Lung (tissue), 12 donors: ENCODE results near the gene HACD2. TPM values are rescaled to one million over a fixed set of nuclear protein-coding genes. Genes with fewer than 3 reads are reported as not detected.

Experiments used
- ATAC-seq: fragments of 200-7000 bp; cut with Tn5 transposase; one replicate; pipeline ENCODE4 v1.9.1; 2020; ENCODE audit warnings: moderate number of reproducible peaks; ENCODE audit not compliant: insufficient read depth, low FRiP score
- DNase-seq, 3 donors: peaks; one replicate each; pipeline ENCODE4 v3.0.0-alpha.2; 2013 to 2017
- H3K27ac ChIP-seq, 2 donors: one replicate each; pipeline ENCODE4 v1.5.1; 2013; ENCODE audit warnings: mild to moderate bottlenecking in 2 of 2, moderate library complexity in 2 of 2, control low read depth in 1 of 2, inconsistent platforms in 1 of 2, low read depth in 1 of 2, low read length in 1 of 2
- H3K27me3 ChIP-seq, 3 donors: one replicate each; pipeline ENCODE4 v1.5.1; 2013; ENCODE audit warnings: low read length in 2 of 3; ENCODE audit not compliant: control insufficient read depth in 3 of 3, insufficient read depth in 3 of 3
- H3K36me3 ChIP-seq, 4 donors: one replicate each; pipeline ENCODE4 v1.5.1; 2013; ENCODE audit warnings: low read length in 4 of 4, mild to moderate bottlenecking in 1 of 4, moderate library complexity in 1 of 4; ENCODE audit not compliant: control insufficient read depth in 4 of 4, insufficient read depth in 4 of 4
- H3K4me1 ChIP-seq, 5 donors: one replicate each; pipeline ENCODE4 v1.5.1; 2013; ENCODE audit warnings: low read length in 5 of 5, mild to moderate bottlenecking in 2 of 5, moderate library complexity in 1 of 5; ENCODE audit not compliant: control insufficient read depth in 5 of 5, insufficient read depth in 5 of 5
- H3K4me3 ChIP-seq: one replicate; pipeline ENCODE4 v1.5.1; 2013; ENCODE audit warnings: mild to moderate bottlenecking, control low read depth, moderate library complexity
- H3K9ac ChIP-seq, 2 donors: one replicate each; pipeline ENCODE4 v1.5.1; 2013; ENCODE audit warnings: low read length in 2 of 2, control low read depth in 1 of 2; ENCODE audit not compliant: insufficient read depth in 1 of 2
- H3K9me3 ChIP-seq, 4 donors: one replicate each; pipeline ENCODE4 v1.5.1; 2013; ENCODE audit warnings: low read length in 3 of 4, mild to moderate bottlenecking in 1 of 4, moderate library complexity in 1 of 4; ENCODE audit not compliant: control insufficient read depth in 4 of 4, insufficient read depth in 3 of 4
- WGBS, 2 donors: extraction: QIAGEN DNeasy Blood & Tissue Kit; methylation state at CpG; one replicate each; pipeline ENCODE4 v1.1.7; 2013; 5-methylcytosine and 5-hydroxymethylcytosine counted together
- polyA plus RNA-seq, 2 donors: library from polyadenylated mRNA; stranded (reverse); fragments of 200-250 nt; gene quantifications; one replicate each; pipeline ENCODE4 v1.2.1, GENCODE V29; 2013
- total RNA-seq, 2 donors: library from RNA; depleted of rRNA in 1 of 2; stranded (reverse); fragments of >200 nt in 1 of 2; gene quantifications; one replicate each; pipeline ENCODE4 v1.2.1, GENCODE V29; 2014 to 2021
- TF ChIP-seq, protein P1 (sequence below): IDR thresholded peaks from 2 replicates; pipeline ENCODE4 v1.5.1; 2012; ENCODE audit warnings: mild to moderate bottlenecking; ENCODE audit errors: control extremely low read depth, extremely low read depth
- donor health status: control.
- donor health status: control.
- donor health status: Bipolar disorder and iron deficiency.
- donor health status: healthy.
- donor health status: DM: yes; HTN: yes; CAD: no.

Gene HACD2
- total and polyA plus RNA-seq, 4 donors, result 17.1 to 40.7 (median 28.2) TPM

DNA sequence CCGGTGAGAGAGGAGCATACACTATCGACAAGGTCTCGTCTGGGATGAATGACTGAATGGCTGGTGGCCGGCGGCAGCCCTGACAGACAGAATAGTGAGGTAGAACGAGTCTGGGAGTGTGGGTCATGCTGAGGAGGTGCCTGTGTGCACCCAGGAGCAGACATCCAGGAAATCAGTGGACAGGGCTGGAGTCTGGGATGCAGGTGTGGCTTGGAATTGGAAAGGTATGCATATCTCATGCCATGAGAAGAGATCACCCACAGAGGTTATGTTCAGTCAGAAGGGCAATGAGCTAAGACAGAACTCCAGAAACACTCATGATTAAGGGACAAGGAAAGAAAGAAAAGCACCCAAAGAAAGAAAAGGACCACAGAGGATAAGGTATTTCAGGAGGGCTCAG is 20.8 kb downstream of the HACD2 start:
- Histone ChIP-seq H3K9ac (no peak overlapping the region), H3K27me3 (no peaks in the 10 kb centered on the region), H3K4me1 (peaks cover 0 to 8% (median 0%) of the 10 kb centered on the region in 5 donors), H3K27ac (no peak overlapping the region), H3K9me3 (no peaks in the 10 kb centered on the region), H3K4me3 (no peak overlapping the region), H3K36me3 (peaks cover 0 to 7% (median 1%) of the 10 kb centered on the region in 4 donors)
- WGBS, 2 donors, result 96 to 98% methylated on average over 6 of the region's 6 CpGs
- TF ChIP-seq, protein P1, sequence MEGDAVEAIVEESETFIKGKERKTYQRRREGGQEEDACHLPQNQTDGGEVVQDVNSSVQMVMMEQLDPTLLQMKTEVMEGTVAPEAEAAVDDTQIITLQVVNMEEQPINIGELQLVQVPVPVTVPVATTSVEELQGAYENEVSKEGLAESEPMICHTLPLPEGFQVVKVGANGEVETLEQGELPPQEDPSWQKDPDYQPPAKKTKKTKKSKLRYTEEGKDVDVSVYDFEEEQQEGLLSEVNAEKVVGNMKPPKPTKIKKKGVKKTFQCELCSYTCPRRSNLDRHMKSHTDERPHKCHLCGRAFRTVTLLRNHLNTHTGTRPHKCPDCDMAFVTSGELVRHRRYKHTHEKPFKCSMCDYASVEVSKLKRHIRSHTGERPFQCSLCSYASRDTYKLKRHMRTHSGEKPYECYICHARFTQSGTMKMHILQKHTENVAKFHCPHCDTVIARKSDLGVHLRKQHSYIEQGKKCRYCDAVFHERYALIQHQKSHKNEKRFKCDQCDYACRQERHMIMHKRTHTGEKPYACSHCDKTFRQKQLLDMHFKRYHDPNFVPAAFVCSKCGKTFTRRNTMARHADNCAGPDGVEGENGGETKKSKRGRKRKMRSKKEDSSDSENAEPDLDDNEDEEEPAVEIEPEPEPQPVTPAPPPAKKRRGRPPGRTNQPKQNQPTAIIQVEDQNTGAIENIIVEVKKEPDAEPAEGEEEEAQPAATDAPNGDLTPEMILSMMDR, result no peak
- ATAC-seq (no peak), DNase-seq (no peak)

DNA sequence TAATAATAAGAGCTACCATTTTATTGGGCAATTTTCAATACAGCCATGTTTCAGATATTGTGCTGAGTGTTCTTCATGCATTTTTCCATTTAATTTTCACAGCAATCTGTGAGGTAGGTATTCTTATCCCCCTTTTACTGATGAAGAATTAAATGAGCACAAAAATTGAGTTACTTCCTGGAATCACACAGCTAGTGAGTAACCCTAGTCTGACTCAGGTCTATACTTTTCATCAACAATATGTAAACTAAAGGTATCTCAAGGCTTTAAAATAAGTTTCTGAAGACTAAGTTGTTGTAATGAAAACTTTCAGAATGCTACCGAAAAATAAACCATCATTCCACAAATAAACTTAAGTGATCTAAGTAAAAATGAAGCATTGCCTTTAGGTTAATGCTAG is 22.3 kb downstream of the HACD2 start:
- no peak overlapping the region for H3K27ac ChIP-seq
- ATAC-seq (no peak), DNase-seq (no peak)
- H3K4me1 ChIP-seq, result no peaks in the 10 kb centered on the region
- 93 to 100% methylated on average over 1 of the region's 1 CpG for WGBS, 2 donors
- TF ChIP-seq, protein P1, result no peak
- no peaks in the 10 kb centered on the region for H3K9me3 ChIP-seq
- no peak overlapping the region for H3K4me3 ChIP-seq
- H3K36me3 ChIP-seq, result peaks cover 0 to 2% (median under 1%) of the 10 kb centered on the region in 4 donors
- no peaks in the 10 kb centered on the region for H3K27me3 ChIP-seq
- no peak overlapping the region for H3K9ac ChIP-seq

DNA sequence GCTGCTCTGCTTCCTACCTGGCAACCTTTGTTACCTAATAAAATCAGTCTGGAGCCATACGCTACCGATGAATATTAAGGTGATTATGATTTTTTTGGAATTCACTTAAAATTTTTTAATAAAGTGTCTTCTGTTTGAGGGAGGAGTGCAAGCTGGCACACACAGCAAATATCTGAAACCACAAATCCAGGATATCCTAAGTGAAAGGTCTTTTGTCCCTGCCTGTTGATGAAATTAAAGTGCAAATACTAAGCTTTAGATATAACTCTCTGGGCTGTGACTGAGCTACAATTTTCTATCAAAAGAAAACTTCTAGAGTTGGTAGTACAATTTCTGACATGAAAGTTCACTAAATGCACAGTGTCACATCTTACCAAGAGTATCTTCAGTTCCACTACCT is 23.7 kb downstream of the HACD2 start:
- no peaks in the 10 kb centered on the region for H3K9me3 ChIP-seq
- ATAC-seq (no peak), DNase-seq (no peak)
- no peak overlapping the region for H3K9ac ChIP-seq
- WGBS, 2 donors, result 76 to 84% methylated on average over 2 of the region's 2 CpGs
- TF ChIP-seq, protein P1, result no peak
- no peak overlapping the region for H3K4me3 ChIP-seq
- H3K27me3 ChIP-seq, result no peaks in the 10 kb centered on the region
- H3K27ac ChIP-seq, result no peak overlapping the region
- H3K36me3 ChIP-seq, result peaks cover 0 to 2% (median 0%) of the 10 kb centered on the region in 4 donors
- H3K4me1 ChIP-seq, result no peaks in the 10 kb centered on the region
